ENCODE data around the gene REXO1.

GRCh38 chr19:1860042-1860775 is 11.9 kb upstream of the REXO1 start:
- no peak for TF ChIP-seq CTCF (IDR thresholded peaks at IDR 0.05)
- peak; percentile 57 for TF ChIP-seq POLR2A (IDR thresholded peaks at IDR 0.05)

All from transverse colon (tissue), 3 donors.